Measurements from ENCODE around the gene ZNF407.

- TF ChIP-seq CTCF (IDR thresholded peaks at IDR 0.05) = no peak
- TF ChIP-seq POLR2A (IDR thresholded peaks at IDR 0.05) = no peak
Measured at GRCh38 chr18:74785632-74786031, 188.0 kb downstream of the ZNF407 start.

Measured in heart left ventricle (tissue), 13 donors.